AG09309 (cell line): ENCODE results near the gene PCARE.

ENCODE experiments used
- DNase-seq: peaks from one replicate; pipeline ENCODE4 v3.0.0-alpha.2; 2010; ENCODE audit warnings: low read depth
- H3K4me3 ChIP-seq: 2 replicates; pipeline ENCODE4 v1.5.1; 2011; ENCODE audit warnings: mild to moderate bottlenecking, low read depth, low read length, moderate library complexity; ENCODE audit not compliant: control insufficient read depth
- CTCF ChIP-seq: IDR thresholded peaks from 2 replicates; pipeline ENCODE4 v1.5.1; 2011; ENCODE audit warnings: mild to moderate bottlenecking, low read depth, low read length, inconsistent platforms; ENCODE audit not compliant: insufficient read depth, control insufficient read depth; ENCODE audit errors: missing control alignments

Gene PCARE

GRCh38 chr2:29053670-29054400 is 20.5 kb downstream of the PCARE start:
- H3K4me3 ChIP-seq: no peak overlapping the region
- DNase-seq: no peak
- TF ChIP-seq CTCF: no peak

DNA sequence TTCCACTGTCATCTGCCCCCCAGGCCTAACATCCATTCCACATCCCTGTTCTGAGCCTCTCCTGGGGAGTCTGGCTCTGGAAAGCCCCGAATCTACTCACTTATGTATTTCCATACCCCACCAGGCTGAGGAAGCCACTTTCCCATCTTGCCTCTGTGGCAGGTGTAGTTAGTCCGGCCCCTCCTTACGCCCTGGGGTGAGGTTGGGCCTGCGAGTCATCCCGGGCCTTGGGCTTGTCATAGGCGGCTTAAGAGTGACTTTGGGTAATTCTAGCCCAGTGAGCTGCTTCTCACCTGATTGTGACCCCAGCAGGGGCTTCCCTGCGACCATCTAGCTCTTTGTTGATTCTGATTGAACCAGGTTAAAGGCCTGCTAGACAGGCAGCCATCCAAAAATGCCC is 21.1 kb downstream of the PCARE start:
- TF ChIP-seq CTCF: no peak
- no peak for DNase-seq
- no peak overlapping the region for H3K4me3 ChIP-seq

GRCh38 chr2:29052807-29053206 is 21.5 kb downstream of the PCARE start:
- DNase-seq: no peak
- TF ChIP-seq CTCF: no peak

GRCh38 chr2:29051730-29052129 is 22.6 kb downstream of the PCARE start:
- no peak overlapping the region for H3K4me3 ChIP-seq
- TF ChIP-seq CTCF: no peak
- DNase-seq: no peak

More at GRCh38 chr2:29052807-29053206, 21.5 kb downstream of the PCARE start:
- H3K4me3 ChIP-seq: no peak overlapping the region

- no peak for DNase-seq
- no peak overlapping the region for H3K4me3 ChIP-seq
- TF ChIP-seq CTCF: no peak
These were observed 23.7 kb downstream of the PCARE start for GRCh38 chr2:29050591-29050990.

DNA sequence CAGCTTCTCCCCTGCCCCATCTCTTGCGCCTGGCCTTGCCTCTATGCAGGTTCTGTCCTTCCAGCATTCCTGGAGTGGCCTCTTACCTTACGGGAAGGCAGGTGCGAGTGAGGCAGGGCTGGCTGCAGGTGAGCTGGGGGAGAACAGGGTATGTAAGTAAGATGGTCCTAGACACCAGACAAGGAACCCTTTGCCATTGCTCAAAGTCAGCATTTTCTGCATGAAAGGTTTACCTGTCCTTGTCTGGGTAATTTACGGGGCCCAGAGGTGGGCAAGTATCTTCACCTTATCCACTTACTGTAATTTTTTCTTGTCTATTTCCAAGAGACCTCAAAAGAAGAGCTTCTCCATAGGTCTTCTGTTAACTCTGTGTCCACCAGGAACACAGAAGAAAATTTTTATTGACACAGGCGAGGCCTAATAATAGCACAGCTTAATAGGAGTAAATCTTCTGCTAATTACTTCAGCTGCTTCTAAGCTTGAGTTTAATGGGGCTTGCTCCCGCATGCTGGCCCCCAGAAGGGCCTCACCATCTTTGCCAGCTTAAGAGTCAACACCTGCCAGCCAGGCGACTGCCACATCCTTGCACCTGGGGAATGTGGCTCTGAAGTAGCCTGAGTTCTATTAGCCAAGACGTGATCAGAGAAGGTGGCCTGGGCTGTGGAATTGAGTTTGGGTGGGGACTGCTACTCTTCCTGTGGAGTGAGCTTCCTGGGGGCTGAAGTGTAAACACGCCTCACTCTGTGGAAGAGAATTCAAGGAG is 27.1 kb downstream of the PCARE start:
- H3K4me3 ChIP-seq: no peak overlapping the region
- no peak for DNase-seq
- no peak for TF ChIP-seq CTCF
